ENCODE measurements around the gene POLR2E. TPM values are rescaled to one million over a fixed set of nuclear protein-coding genes. Genes with fewer than 3 reads are reported as not detected.

POLR2E gene
- total and polyA plus RNA-seq, 2 of the 8 experiments (the other 6 are each of a cell fraction or from before 2014, with no cell fraction given) = 281 to 381 TPM

DNA sequence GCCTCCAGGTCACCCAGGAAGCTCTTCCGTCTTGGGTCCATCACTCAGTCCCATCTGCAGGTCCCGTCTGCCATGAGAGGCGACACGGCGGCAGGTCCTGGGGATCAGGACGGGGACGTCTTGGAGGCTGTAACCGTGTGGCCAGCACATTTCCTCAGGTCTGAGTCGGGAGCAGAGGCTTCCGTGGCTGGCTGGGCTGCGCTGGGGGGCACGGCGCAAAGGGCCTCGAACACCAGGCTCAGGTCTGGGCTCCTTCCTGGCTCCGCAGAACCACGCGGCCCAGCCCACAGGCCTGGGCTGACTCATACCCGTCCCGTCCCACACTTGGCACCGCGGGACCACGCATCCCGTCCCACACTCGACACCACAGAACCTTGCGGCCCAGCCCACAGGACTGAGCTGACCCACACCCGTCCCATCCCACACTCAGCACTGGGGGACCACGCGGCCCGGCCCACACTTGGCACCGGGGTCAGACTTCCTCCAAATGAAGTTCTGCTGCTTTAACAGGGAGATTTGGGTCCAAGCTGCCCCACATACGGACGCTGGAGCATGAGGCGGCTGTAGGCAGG is 48.7 kb upstream of the POLR2E start:
- CTCF ChIA-PET (ENCODE audit: partially characterized antibody) = interaction anchor here (0.6 to 2.0 kb wide), 4 partner anchors 12 to 356 kb away, joined by 3 to 4 read pairs (median 4); no protein-coding TSS in a partner anchor
- no peak overlapping the region for H2BK120ac ChIP-seq (replicated peaks; ENCODE audit: low read depth, low read length)
- DNase-seq (ENCODE audit: low read depth in 1 of 2, low spot score in 2 of 2) = no peak
- TF ChIP-seq CBX8 (IDR thresholded peaks at IDR 0.05; ENCODE audit: borderline replicate concordance, low read depth, low read length) (no peak), JUN (IDR thresholded peaks at IDR 0.05; ENCODE audit: low read depth, low read length) (no peak), ZNF274 (IDR thresholded peaks at IDR 0.05; ENCODE audit: borderline replicate concordance, extremely low read depth, low read length) (no peak), NRF1 (IDR thresholded peaks at IDR 0.05; ENCODE audit: low read depth, low read length) (no peak), EGR1 (IDR thresholded peaks at IDR 0.05; ENCODE audit: borderline replicate concordance, low read depth, low read length) (no peak), CREB1 (IDR thresholded peaks at IDR 0.05) (no peak), CHD1 (IDR thresholded peaks at IDR 0.05; ENCODE audit: low read depth, low read length) (no peak), RXRA (IDR thresholded peaks at IDR 0.05; ENCODE audit: insufficient read depth, low read depth, low read length) (no peak), RAD21 (IDR thresholded peaks at IDR 0.05 in 1 of 2, conservative IDR thresholded peaks at IDR 0.05 in 1 of 2; ENCODE audit: low read depth in 2 of 2, low read length in 2 of 2) (no peak), SUZ12 (IDR thresholded peaks at IDR 0.05; ENCODE audit: low read length) (no peak), ASH2L (IDR thresholded peaks at IDR 0.05; ENCODE audit: low read length) (no peak), CBX5 (IDR thresholded peaks at IDR 0.05; ENCODE audit: low read depth, low read length) (no peak)
- TF ChIP-seq, protein P1, sequence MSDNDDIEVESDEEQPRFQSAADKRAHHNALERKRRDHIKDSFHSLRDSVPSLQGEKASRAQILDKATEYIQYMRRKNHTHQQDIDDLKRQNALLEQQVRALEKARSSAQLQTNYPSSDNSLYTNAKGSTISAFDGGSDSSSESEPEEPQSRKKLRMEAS (IDR thresholded peaks at IDR 0.05) = no peak

More for the DNA sequence above, 48.7 kb upstream of the POLR2E start:
- Histone ChIP-seq H3K14ac (ENCODE audit: insufficient read length) (no peak overlapping the region), H3K4me2 (ENCODE audit: insufficient read depth in 1 of 2, low read depth in 2 of 2, low read length in 2 of 2) (no peak overlapping the region), H4K8ac (ENCODE audit: extremely low read depth, insufficient read depth, low read length) (no peak overlapping the region), H3K79me2 (ENCODE audit: control insufficient read depth in 1 of 2, insufficient read depth in 2 of 2, low read length in 2 of 2) (no peaks in the 10 kb centered on the region), H3K23me2 (ENCODE audit: low read depth, low read length) (peaks cover 3% of the 10 kb centered on the region; the same call in 1 of the 2 replicates), H2BK15ac (ENCODE audit: low read length) (no peak overlapping the region), H3K4me3 (ENCODE audit: extremely low read depth in 1 of 4, insufficient read depth in 2 of 4, low read depth in 3 of 4, low read length in 4 of 4) (no peak overlapping the region), H4K91ac (replicated peaks; ENCODE audit: insufficient read length, low read length) (no peak overlapping the region), H3K56ac (replicated peaks; ENCODE audit: insufficient read length, low read depth, low read length) (no peak overlapping the region), H3K23ac (ENCODE audit: insufficient read length) (no peak overlapping the region), H3K27me3 (replicated peaks in 1 of 4; ENCODE audit: control insufficient read depth in 3 of 4, extremely low read depth in 1 of 4, insufficient read depth in 3 of 4, low read length in 3 of 4) (no peaks in the 10 kb centered on the region), H3K79me1 (ENCODE audit: low read depth, low read length) (peaks cover 2% of the 10 kb centered on the region; the same call in 1 of the 2 replicates), H3K4ac (replicated peaks; ENCODE audit: insufficient read length, low read depth, low read length) (no peak overlapping the region), H2AFZ (ENCODE audit: low read length) (no peak overlapping the region), H2BK20ac (ENCODE audit: low read length) (no peak overlapping the region), H3K9me3 (ENCODE audit: insufficient read depth in 2 of 2, low read depth in 1 of 2, low read length in 1 of 2) (no peaks in the 10 kb centered on the region), H2BK12ac (ENCODE audit: low read depth, low read length) (no peak overlapping the region), H3K4me1 (replicated peaks in 1 of 4; ENCODE audit: control insufficient read depth in 3 of 4, insufficient read depth in 4 of 4, low read length in 3 of 4) (peaks cover 0 to 15% (median 7%) of the 10 kb centered on the region in 4 experiments; a peak in 5 of 7 replicates), H3K36me3 (ENCODE audit: control insufficient read depth in 2 of 4, insufficient read depth in 4 of 4, low read length in 3 of 4) (peaks cover 0 to 11% (median 1%) of the 10 kb centered on the region in 4 experiments; a peak in 2 of 8 replicates), H4K5ac (ENCODE audit: insufficient read length, low read depth, low read length) (no peak overlapping the region), H4K20me1 (replicated peaks in 1 of 2; ENCODE audit: control insufficient read depth in 1 of 2, insufficient read depth in 2 of 2, low read length in 2 of 2) (peaks cover 0 to 4% of the 10 kb centered on the region in 2 experiments), H2BK5ac (ENCODE audit: low read depth, low read length) (peak overlapping the region; percentile 10; the same call in 1 of the 2 replicates), H3K27ac (ENCODE audit: low read depth, low read length) (no peak overlapping the region), H3K18ac (ENCODE audit: extremely low read depth, low read length) (no peak overlapping the region), H3K9ac (replicated peaks in 1 of 4; ENCODE audit: extremely low read depth in 1 of 4, low read depth in 3 of 4, low read length in 3 of 4) (no peak overlapping the region), H2AK5ac (ENCODE audit: low read depth, low read length) (no peak overlapping the region)
- POLR2A ChIA-PET (ENCODE audit: partially characterized antibody) = interaction anchor here (1.2 to 1.7 kb wide), 2 partner anchors 11 to 53 kb away, joined by 3 to 6 read pairs; no protein-coding TSS in a partner anchor
- FAIRE-seq = no peak
- 93% methylated on average over 30 of the region's 33 CpGs; no CpG with 5 or more reads in 1 of the 2 experiments for WGBS, 2 experiments (ENCODE audit: extremely low coverage in 1 of 2, insufficient coverage in 1 of 2, insufficient read length in 1 of 2, insufficient replicate concordance in 2 of 2, low coverage in 1 of 2, low lambda C conversion rate in 2 of 2, missing lambda C conversion rate in 1 of 2)
